ENCODE results near the gene HPSE. TPM values are rescaled to one million over a fixed set of nuclear protein-coding genes. Genes with fewer than 3 reads are reported as not detected.

HPSE gene
- total and polyA plus RNA-seq, 9 of the 15 experiments (the other 6 are each of a cell fraction or from before 2014, with no cell fraction given): 0.01 to 0.42 (median 0.14) TPM; not detected in 1

DNA sequence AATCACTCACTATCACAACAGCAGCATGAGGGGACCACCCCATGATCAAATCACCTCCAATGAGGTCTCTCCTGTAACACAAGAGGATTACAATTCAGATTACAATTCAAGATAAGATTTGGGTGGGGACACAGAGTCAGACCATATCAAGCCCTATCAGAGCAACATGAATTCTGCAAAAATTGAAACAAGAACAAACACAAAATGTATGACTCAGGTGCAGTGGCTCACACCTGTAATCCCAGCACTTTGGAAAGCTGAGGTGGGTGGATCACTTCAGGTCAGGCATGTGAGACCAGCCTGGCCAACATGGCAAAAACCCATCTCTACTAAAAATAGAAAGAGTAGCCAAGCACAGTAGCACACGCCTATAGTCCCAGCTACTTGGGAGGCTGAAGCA lies 13.4 kb upstream of the HPSE start (continued):
- TF ChIP-seq, protein P1, sequence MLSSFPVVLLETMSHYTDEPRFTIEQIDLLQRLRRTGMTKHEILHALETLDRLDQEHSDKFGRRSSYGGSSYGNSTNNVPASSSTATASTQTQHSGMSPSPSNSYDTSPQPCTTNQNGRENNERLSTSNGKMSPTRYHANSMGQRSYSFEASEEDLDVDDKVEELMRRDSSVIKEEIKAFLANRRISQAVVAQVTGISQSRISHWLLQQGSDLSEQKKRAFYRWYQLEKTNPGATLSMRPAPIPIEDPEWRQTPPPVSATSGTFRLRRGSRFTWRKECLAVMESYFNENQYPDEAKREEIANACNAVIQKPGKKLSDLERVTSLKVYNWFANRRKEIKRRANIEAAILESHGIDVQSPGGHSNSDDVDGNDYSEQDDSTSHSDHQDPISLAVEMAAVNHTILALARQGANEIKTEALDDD (IDR thresholded peaks at IDR 0.05): no peak
- TF ChIP-seq SNIP1 (IDR thresholded peaks at IDR 0.05; ENCODE audit: low read depth) (no peak), FOXM1 (IDR thresholded peaks at IDR 0.05; ENCODE audit: low read depth) (no peak), FOXM1 (CRISPR knock-in tag; IDR thresholded peaks at IDR 0.05; ENCODE audit: low read depth) (no peak), ZNF699 (CRISPR knock-in tag; IDR thresholded peaks at IDR 0.05; ENCODE audit: insufficient replicate concordance) (no peak)

DNA sequence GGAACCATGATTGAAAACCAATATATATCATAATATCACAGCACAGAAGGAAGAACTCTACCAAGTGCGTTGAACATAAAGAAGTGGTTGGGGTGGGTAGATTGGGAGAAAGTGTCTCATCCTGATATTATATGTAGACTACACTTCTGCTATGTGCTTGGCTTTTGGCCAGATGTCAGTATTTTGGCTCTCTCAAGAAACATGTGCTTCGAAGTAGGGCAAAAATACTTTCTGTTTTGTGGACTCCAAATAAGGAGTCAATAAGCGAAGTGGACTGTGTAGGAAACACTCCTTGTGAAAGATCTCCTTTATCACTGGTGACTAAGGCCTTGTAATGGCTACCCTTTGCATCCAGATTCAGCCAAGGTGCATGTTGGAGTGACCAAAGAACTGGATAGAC lies 7.8 kb upstream of the HPSE start:
- no peaks in the 10 kb centered on the region for H3K36me3 ChIP-seq (ENCODE audit: control insufficient read depth, insufficient read depth, low read length)
- H3K9me1 ChIP-seq (ENCODE audit: control insufficient read depth, insufficient read depth, low read length): no peaks in the 10 kb centered on the region
- no peak overlapping the region for H3K9ac ChIP-seq (ENCODE audit: insufficient read depth in 1 of 2, low read depth in 2 of 2, low read length in 2 of 2)
- CTCF ChIA-PET (ENCODE audit: low intra/inter-chr PET ratio): interaction anchor here (0.6 kb wide), 1 partner anchor 66 kb away, joined by 3 read pairs; no protein-coding TSS in a partner anchor
- POLR2A ChIA-PET: no interaction called here
- no peak overlapping the region for H3K4me2 ChIP-seq (ENCODE audit: insufficient read depth, low read length)
- no peak overlapping the region for H2AFZ ChIP-seq (ENCODE audit: low read depth, low read length)
- intact Hi-C loops (cut with micrococcal nuclease) (no loop called here), in situ Hi-C loops (cut with MboI) (no loop called here)
- no peaks in the 10 kb centered on the region for H3K9me3 ChIP-seq (replicated peaks; ENCODE audit: control insufficient read depth, insufficient read depth, low read depth, low read length)
- DNase-seq (ENCODE audit: extremely low read depth in 1 of 4, low spot score in 3 of 4) (no peak), FAIRE-seq (peak; percentile 49), ATAC-seq (no peak)
- 2% methylated on average over 3 of the region's 3 CpGs for WGBS (ENCODE audit: insufficient coverage, low coverage, missing lambda C conversion rate)
- H4K20me1 ChIP-seq (replicated peaks; ENCODE audit: control insufficient read depth, insufficient read depth, low read length): no peaks in the 10 kb centered on the region
- H3K79me2 ChIP-seq (ENCODE audit: control insufficient read depth, insufficient read depth, low read length): no peaks in the 10 kb centered on the region
- H3K4me1 ChIP-seq (replicated peaks in 1 of 2; ENCODE audit: control insufficient read depth in 2 of 2, insufficient read depth in 2 of 2, low read length in 2 of 2): no peaks in the 10 kb centered on the region
- TF ChIP-seq FOS (IDR thresholded peaks at IDR 0.05; ENCODE audit: extremely low read depth, insufficient read length) (no peak), NFIC (IDR thresholded peaks at IDR 0.05) (peak; percentile 30; the same call in 1 of the 2 replicates)
- no peaks in the 10 kb centered on the region for H3K27me3 ChIP-seq (ENCODE audit: control insufficient read depth in 2 of 2, insufficient read depth in 2 of 2, low read length in 2 of 2)
- no peak overlapping the region for H3K4me3 ChIP-seq
- no peak overlapping the region for H3K27ac ChIP-seq (ENCODE audit: extremely low read depth, low read depth, low read length)
- no TSS peak for BruUV-seq (replicated peaks)

All from K562 (cell line).